GM23338 (cell line): ENCODE results near the gene EXOC3L2.

ENCODE experiments used
- EZH2 ChIP-seq: fragments of 200-600 bp; sonication (generic); IDR thresholded peaks from one replicate; pipeline ENCODE4 v1.8.0; 2017; ENCODE audit warnings: antibody characterized with exemption, mild to moderate bottlenecking, low read depth; ENCODE audit not compliant: unreplicated experiment
- JUNB ChIP-seq: IDR thresholded peaks from one replicate; pipeline ENCODE4 v1.6.1; 2016; ENCODE audit warnings: antibody characterized with exemption; ENCODE audit not compliant: unreplicated experiment
- NANOG ChIP-seq: IDR thresholded peaks from 2 replicates; pipeline ENCODE4 v1.6.1; 2016; ENCODE audit warnings: antibody characterized with exemption, borderline replicate concordance
- TF ChIP-seq, protein P1 (sequence below), 2 experiments: fragments of 200-600 bp in 1 of 2; sonication (generic) in 1 of 2; conservative IDR thresholded peaks; 2 replicates each; pipeline versions ENCODE4 v1.5.1 to v1.6.1; 2016 to 2017; ENCODE audit warnings: antibody characterized with exemption in 2 of 2, low read depth in 2 of 2, mild to moderate bottlenecking in 2 of 2, moderate library complexity in 1 of 2

DNA sequence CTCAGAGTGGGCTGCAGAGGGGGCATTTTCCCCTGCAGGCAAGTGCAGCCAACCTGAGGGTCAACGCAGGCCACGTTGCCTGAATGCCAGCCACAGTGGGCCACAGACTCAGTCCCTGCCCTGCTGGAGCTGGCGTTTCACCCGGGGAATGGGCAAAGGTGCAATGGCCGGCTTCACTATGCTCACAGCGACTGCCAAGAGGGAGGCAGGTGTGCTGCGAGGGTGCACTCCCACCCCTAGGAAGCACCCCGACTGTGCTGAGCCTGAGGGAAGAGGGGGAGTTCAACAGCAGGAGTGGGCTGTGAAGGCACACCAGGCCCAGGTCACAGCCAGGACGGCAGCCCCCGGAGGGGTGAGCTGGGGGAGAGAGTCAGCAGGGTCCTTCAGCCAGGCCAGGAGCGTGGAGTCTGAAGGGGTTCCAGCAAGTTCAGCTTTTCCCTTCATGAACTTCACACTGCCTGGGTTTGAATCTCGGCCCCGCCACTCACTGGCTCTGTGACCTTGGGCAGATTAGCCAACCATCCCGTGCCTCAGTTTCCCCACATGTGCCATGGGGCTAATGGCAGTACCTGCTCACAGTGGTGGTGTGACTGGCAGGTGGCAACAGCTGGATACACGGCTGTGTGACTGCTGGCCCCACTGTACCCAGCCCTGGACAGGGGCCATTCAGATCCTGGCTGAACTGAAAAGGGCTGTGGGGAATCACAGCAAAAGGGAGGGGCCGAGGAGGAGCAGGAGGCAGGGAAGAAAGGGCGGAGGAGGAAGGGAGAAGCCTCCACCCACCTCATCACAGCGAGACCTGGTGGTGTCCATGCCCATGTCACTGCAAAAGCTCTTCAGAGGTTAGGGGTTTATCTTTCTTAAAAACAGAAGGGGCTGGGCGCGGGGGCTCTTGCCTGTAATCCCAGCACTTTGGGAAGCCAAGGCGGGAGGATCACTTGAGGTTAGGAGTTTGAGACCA, 74.8 kb downstream of the EXOC3L2 start:
- TF ChIP-seq JUNB (no peak), NANOG (no peak), EZH2 (no peak)
- TF ChIP-seq, protein P1, sequence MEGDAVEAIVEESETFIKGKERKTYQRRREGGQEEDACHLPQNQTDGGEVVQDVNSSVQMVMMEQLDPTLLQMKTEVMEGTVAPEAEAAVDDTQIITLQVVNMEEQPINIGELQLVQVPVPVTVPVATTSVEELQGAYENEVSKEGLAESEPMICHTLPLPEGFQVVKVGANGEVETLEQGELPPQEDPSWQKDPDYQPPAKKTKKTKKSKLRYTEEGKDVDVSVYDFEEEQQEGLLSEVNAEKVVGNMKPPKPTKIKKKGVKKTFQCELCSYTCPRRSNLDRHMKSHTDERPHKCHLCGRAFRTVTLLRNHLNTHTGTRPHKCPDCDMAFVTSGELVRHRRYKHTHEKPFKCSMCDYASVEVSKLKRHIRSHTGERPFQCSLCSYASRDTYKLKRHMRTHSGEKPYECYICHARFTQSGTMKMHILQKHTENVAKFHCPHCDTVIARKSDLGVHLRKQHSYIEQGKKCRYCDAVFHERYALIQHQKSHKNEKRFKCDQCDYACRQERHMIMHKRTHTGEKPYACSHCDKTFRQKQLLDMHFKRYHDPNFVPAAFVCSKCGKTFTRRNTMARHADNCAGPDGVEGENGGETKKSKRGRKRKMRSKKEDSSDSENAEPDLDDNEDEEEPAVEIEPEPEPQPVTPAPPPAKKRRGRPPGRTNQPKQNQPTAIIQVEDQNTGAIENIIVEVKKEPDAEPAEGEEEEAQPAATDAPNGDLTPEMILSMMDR (conservative IDR thresholded peaks at IDR 0.05; ENCODE audit: low read depth in 2 of 2) = no peak
